ENCODE results near the gene GAN. TPM values are rescaled to one million over a fixed set of nuclear protein-coding genes. Genes with fewer than 3 reads are reported as not detected.

GAN gene
- total and polyA plus RNA-seq, 10 of the 15 experiments (the other 5 are each of a cell fraction or from before 2014, with no cell fraction given) = 0.42 to 8.4 (median 2.5) TPM

DNA sequence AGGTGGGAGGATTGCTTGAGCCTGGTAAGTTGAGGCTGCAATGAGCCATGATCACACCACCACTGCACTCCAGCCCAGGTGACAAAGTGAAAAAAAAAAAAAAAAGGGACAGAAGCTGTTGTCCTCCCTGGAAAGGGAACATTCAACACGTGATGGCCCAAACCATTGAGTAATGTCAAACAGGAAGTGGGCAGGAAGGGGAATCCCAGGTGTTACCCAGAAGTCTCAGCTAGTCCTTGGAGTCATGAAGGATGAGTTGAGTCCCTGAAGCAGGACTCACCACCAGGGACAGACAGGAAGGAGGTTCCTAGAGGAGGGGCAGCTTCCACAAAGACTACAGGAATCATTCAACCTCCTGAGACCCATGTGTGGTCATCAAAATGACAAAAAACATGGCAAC, 110.0 kb downstream of the GAN start (continued):
- TF ChIP-seq, protein P1, sequence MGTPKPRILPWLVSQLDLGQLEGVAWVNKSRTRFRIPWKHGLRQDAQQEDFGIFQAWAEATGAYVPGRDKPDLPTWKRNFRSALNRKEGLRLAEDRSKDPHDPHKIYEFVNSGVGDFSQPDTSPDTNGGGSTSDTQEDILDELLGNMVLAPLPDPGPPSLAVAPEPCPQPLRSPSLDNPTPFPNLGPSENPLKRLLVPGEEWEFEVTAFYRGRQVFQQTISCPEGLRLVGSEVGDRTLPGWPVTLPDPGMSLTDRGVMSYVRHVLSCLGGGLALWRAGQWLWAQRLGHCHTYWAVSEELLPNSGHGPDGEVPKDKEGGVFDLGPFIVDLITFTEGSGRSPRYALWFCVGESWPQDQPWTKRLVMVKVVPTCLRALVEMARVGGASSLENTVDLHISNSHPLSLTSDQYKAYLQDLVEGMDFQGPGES (IDR thresholded peaks at IDR 0.05) = no peak
- TF ChIP-seq BCL11A (IDR thresholded peaks at IDR 0.05; ENCODE audit: low read depth, low read length) (peak; percentile 45; the same call in 1 of the 2 replicates), ZNF217 (IDR thresholded peaks at IDR 0.05) (no peak), RAD51 (IDR thresholded peaks at IDR 0.05) (peak; percentile 59; the same call in 1 of the 2 replicates), JUND (IDR thresholded peaks at IDR 0.05; ENCODE audit: low read depth, low read length) (no peak), MYB (IDR thresholded peaks at IDR 0.05; ENCODE audit: borderline replicate concordance, low read depth, low read length) (no peak), ZNF24 (IDR thresholded peaks at IDR 0.05) (no peak), IRF4 (IDR thresholded peaks at IDR 0.05; ENCODE audit: low read depth, low read length) (peak; percentile 32; the same call in 1 of the 2 replicates), EGR1 (IDR thresholded peaks at IDR 0.05; ENCODE audit: borderline replicate concordance in 1 of 2, low read depth in 2 of 2, low read length in 2 of 2) (no peak), STAT3 (IDR thresholded peaks at IDR 0.05; ENCODE audit: low read depth, low read length) (no peak), HCFC1 (IDR thresholded peaks at IDR 0.05; ENCODE audit: low read length) (no peak)
- TF ChIP-seq, protein P2, sequence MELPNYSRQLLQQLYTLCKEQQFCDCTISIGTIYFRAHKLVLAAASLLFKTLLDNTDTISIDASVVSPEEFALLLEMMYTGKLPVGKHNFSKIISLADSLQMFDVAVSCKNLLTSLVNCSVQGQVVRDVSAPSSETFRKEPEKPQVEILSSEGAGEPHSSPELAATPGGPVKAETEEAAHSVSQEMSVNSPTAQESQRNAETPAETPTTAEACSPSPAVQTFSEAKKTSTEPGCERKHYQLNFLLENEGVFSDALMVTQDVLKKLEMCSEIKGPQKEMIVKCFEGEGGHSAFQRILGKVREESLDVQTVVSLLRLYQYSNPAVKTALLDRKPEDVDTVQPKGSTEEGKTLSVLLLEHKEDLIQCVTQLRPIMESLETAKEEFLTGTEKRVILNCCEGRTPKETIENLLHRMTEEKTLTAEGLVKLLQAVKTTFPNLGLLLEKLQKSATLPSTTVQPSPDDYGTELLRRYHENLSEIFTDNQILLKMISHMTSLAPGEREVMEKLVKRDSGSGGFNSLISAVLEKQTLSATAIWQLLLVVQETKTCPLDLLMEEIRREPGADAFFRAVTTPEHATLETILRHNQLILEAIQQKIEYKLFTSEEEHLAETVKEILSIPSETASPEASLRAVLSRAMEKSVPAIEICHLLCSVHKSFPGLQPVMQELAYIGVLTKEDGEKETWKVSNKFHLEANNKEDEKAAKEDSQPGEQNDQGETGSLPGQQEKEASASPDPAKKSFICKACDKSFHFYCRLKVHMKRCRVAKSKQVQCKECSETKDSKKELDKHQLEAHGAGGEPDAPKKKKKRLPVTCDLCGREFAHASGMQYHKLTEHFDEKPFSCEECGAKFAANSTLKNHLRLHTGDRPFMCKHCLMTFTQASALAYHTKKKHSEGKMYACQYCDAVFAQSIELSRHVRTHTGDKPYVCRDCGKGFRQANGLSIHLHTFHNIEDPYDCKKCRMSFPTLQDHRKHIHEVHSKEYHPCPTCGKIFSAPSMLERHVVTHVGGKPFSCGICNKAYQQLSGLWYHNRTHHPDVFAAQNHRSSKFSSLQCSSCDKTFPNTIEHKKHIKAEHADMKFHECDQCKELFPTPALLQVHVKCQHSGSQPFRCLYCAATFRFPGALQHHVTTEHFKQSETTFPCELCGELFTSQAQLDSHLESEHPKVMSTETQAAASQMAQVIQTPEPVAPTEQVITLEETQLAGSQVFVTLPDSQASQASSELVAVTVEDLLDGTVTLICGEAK (IDR thresholded peaks at IDR 0.05; ENCODE audit: borderline replicate concordance) = no peak
- TF ChIP-seq, protein P3, sequence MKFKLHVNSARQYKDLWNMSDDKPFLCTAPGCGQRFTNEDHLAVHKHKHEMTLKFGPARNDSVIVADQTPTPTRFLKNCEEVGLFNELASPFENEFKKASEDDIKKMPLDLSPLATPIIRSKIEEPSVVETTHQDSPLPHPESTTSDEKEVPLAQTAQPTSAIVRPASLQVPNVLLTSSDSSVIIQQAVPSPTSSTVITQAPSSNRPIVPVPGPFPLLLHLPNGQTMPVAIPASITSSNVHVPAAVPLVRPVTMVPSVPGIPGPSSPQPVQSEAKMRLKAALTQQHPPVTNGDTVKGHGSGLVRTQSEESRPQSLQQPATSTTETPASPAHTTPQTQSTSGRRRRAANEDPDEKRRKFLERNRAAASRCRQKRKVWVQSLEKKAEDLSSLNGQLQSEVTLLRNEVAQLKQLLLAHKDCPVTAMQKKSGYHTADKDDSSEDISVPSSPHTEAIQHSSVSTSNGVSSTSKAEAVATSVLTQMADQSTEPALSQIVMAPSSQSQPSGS (IDR thresholded peaks at IDR 0.05; ENCODE audit: low read length) = no peak; the same call in 1 of the 2 replicates
